HG02970 (cell line): ENCODE results near the gene C1GALT1C1.

Experiments
- ATAC-seq: cut with Tn5 transposase; IDR thresholded peaks from one replicate; pipeline ENCODE4 v1.9.1; 2021; ENCODE audit warnings: mild to moderate bottlenecking, moderate library complexity, moderate number of reproducible peaks; ENCODE audit not compliant: unreplicated experiment, low FRiP score

The C1GALT1C1 gene

DNA sequence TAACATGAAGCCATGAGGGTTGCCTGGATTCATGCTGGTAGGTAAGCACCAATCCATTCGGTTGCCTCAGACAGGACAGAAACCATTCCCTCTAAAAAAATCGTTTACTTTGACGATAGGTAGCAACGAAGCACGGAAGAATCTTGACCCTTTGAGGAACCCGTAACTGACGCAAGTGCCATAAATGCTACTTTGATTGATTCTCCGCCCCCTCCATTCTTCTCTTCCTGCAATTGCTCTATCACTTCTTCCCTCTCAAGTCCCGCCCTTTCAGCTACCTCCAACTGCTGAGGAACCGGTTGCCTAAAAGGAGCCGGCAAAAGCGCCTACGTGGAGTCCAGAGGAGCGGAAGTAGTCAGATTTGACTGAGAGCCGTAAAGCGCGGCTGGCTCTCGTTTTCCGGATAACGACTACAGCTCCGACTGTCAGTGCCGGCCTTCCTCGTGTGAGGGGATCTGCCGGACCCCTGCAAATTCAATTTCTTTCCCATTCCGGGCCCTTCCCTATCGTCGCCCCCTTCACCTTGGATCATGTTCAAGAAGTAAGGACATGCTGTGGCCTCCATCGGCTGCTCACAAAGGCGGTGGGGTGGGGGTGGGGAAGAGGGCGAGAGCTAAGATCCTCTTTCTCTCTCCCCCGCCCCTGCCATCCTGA is 26.0 kb downstream of the C1GALT1C1 start, which contains the start of gene MCTS1:
Gene MCTS1, plus strand, starts transcription at position 395 of the 654 bp plus-strand sequence. Its CDS starts 136 bp downstream, at position 531.
- peak; percentile 75 for ATAC-seq

DNA sequence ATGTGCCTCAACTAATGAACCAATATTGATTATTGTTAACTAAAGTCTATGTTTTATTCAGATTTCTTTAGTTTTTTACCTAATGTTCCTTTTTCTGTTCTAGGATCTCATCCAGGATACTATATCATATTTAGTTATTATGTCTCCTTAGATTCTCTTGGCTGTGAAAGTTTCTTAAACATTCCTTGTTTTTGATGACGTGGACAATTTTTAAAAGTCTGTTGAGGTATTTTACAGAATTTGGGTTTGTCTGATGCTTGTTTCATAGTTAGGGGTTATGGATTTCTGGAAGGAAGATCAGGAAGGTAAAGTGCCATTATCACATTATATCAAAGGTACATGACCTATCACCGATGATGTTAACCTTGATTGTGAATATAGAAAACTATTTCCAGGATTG is 44.2 kb downstream of the C1GALT1C1 start:
- no peak for ATAC-seq
